Measurements from ENCODE around the gene MRPL52. TPM values are rescaled to one million over a fixed set of nuclear protein-coding genes. Genes with fewer than 3 reads are reported as not detected.

The MRPL52 gene
- total and polyA plus RNA-seq, 9 donors = 29.0 to 78.3 (median 53.7) TPM

- Histone ChIP-seq H3K27me3 (no peaks in the 10 kb centered on the region), H3K4me1 (ENCODE audit: insufficient read depth) (no peaks in the 10 kb centered on the region), H3K9me3 (no peaks in the 10 kb centered on the region), H3K4me3 (no peak overlapping the region), H3K36me3 (no peaks in the 10 kb centered on the region), H3K27ac (no peak overlapping the region)
- DNase-seq = no peak
- WGBS, 3 donors = 66 to 81% (median 68%) methylated on average over 5 of the region's 5 CpGs
- TF ChIP-seq CTCF (IDR thresholded peaks at IDR 0.05) (no peak), EP300 (IDR thresholded peaks at IDR 0.05) (no peak), POLR2A (IDR thresholded peaks at IDR 0.05) (no peak)
- intact Hi-C loops (cut with DNase I) = no loop called here
These were observed 35.7 kb upstream of the MRPL52 start for GRCh38 chr14:22793976-22794375.

GRCh38 chr14:22794551-22794951 lies 35.1 kb upstream of the MRPL52 start:
- H3K4me1 ChIP-seq (ENCODE audit: insufficient read depth) = no peaks in the 10 kb centered on the region
- no peaks in the 10 kb centered on the region for H3K36me3 ChIP-seq
- no peak overlapping the region for H3K4me3 ChIP-seq

GRCh38 chr14:22796087-22796707 lies 33.5 kb upstream of the MRPL52 start:
- no peak overlapping the region for H3K4me3 ChIP-seq
- intact Hi-C loops (cut with DNase I) = no loop called here
- TF ChIP-seq POLR2A (IDR thresholded peaks at IDR 0.05) (no peak), CTCF (IDR thresholded peaks at IDR 0.05) (no peak), EP300 (IDR thresholded peaks at IDR 0.05) (no peak)
- no peak for DNase-seq
- no peaks in the 10 kb centered on the region for H3K9me3 ChIP-seq
- H3K36me3 ChIP-seq = no peaks in the 10 kb centered on the region
- WGBS, 3 donors = 49 to 65% (median 54%) methylated on average over 5 of the region's 5 CpGs
- no peak overlapping the region for H3K27ac ChIP-seq
- H3K4me1 ChIP-seq (ENCODE audit: insufficient read depth) = no peaks in the 10 kb centered on the region
- no peaks in the 10 kb centered on the region for H3K27me3 ChIP-seq

More at GRCh38 chr14:22794551-22794951, 35.1 kb upstream of the MRPL52 start:
- H3K27ac ChIP-seq = no peak overlapping the region
- 67 to 77% (median 77%) methylated on average over 7 of the region's 7 CpGs for WGBS, 3 donors
- DNase-seq = no peak
- H3K9me3 ChIP-seq = no peaks in the 10 kb centered on the region
- intact Hi-C loops (cut with DNase I) = no loop called here
- no peaks in the 10 kb centered on the region for H3K27me3 ChIP-seq
- TF ChIP-seq CTCF (IDR thresholded peaks at IDR 0.05) = no peak

GRCh38 chr14:22797017-22797917 lies 32.4 kb upstream of the MRPL52 start:
- no peaks in the 10 kb centered on the region for H3K27me3 ChIP-seq
- WGBS, 3 donors = 20 to 21% (median 21%) methylated on average over 5 of the region's 5 CpGs
- no peaks in the 10 kb centered on the region for H3K9me3 ChIP-seq
- intact Hi-C loops (cut with DNase I) = no loop called here
- DNase-seq = no peak
- TF ChIP-seq CTCF (IDR thresholded peaks at IDR 0.05) = no peak
- H3K4me3 ChIP-seq = no peak overlapping the region
- no peaks in the 10 kb centered on the region for H3K36me3 ChIP-seq
- no peaks in the 10 kb centered on the region for H3K4me1 ChIP-seq (ENCODE audit: insufficient read depth)
- no peak overlapping the region for H3K27ac ChIP-seq

Data from ovary (tissue), 9 donors.